ENCODE measurements around the gene FAF1.

The FAF1 gene

DNA sequence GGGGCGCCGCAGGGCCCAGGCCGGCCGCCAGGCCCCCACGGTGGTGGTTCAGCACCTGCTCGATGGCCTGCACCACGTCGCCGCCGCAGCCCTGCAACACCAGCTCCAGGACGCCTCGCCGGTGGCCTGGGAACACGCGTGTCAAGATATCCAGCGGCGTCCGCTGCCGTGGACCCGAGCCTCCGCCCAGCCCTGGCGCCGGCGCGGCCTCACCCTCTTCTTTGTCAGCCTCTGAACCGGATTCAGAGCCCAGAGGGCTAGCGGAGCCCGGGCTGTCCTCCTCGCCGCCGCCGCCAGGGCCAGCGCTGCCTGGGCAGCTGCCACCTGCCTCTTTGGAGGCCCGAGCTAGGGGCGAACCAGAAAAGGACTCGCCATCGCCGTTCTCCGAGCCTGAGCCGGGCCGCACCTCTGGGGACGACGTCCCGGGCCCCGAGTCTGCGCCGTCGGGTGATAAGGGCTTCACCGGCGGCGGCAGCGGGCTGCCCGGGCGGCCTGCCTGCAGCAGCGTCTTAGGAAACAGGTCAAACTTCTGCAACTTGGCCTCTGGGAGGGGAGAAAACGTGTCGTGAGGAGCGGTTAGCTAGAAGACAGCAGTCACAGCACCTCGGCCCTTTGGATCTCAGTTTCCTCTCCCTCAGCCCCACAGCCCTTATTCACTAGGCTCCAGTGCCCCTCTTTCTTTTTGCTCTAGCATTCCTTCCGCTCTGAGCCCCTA is 540.7 kb downstream of the FAF1 start:
- Mint-ChIP-seq H3K27me3 (peaks cover 85% of the 10 kb centered on the region), H3K4me3 (no peak overlapping the region), H3K27ac (no peak overlapping the region), H3K9me3 (no peaks in the 10 kb centered on the region), H3K36me3 (ENCODE audit: low read depth) (no peaks in the 10 kb centered on the region), H3K4me1 (ENCODE audit: low read depth) (peaks cover 56% of the 10 kb centered on the region)
- peak; percentile 38 for DNase-seq

DNA sequence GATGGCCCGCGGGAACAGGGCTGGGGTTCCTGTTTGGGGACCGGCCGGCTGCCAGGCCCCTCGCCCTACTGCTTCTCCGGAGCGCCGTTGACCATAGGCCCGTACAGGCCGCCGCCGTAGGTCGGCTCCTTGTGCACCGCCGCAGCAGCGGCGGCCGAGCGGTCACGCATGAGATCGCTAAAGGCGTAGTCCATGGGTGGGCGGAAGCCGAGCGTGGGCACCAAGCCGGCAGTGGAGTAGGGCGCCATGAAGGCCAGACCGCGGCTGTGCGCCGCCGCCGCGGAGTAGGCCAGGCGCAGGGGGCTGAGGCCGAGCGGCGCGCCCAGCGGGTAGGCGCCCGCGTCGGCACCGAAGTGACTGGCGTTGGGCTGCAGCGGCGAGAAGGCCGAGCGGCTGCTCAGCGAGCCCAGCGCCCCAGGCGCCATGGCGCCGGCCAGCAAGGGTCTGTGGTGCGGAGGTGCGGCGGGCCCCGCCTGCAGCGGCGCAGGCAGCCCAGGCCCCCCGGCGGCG is 541.4 kb downstream of the FAF1 start:
- DNase-seq: peak; percentile 34
- Mint-ChIP-seq H3K9me3 (no peaks in the 10 kb centered on the region), H3K27ac (peak overlapping the region; percentile 47), H3K4me3 (no peak overlapping the region), H3K36me3 (ENCODE audit: low read depth) (no peaks in the 10 kb centered on the region), H3K4me1 (ENCODE audit: low read depth) (peaks cover 49% of the 10 kb centered on the region), H3K27me3 (peaks cover 85% of the 10 kb centered on the region)

- H3K36me3 Mint-ChIP-seq (ENCODE audit: low read depth): no peaks in the 10 kb centered on the region
- peaks cover 44% of the 10 kb centered on the region for H3K4me1 Mint-ChIP-seq (ENCODE audit: low read depth)
- H3K4me3 Mint-ChIP-seq: no peak overlapping the region
- H3K27ac Mint-ChIP-seq: peak overlapping the region; percentile 40
- no peak for DNase-seq
- H3K9me3 Mint-ChIP-seq: peaks cover under 1% of the 10 kb centered on the region
- peaks cover 83% of the 10 kb centered on the region for H3K27me3 Mint-ChIP-seq
Measured at GRCh38 chr1:50417946-50418599, 542.0 kb downstream of the FAF1 start.

- Mint-ChIP-seq H3K27ac (peak overlapping the region; percentile 33), H3K9me3 (peaks cover 3% of the 10 kb centered on the region), H3K4me3 (peak overlapping the region; percentile 15), H3K36me3 (ENCODE audit: low read depth) (no peaks in the 10 kb centered on the region), H3K4me1 (ENCODE audit: low read depth) (peaks cover 40% of the 10 kb centered on the region), H3K27me3 (peaks cover 82% of the 10 kb centered on the region)
- no peak for DNase-seq
Measured at GRCh38 chr1:50417507-50417906, 542.6 kb downstream of the FAF1 start.

DNA sequence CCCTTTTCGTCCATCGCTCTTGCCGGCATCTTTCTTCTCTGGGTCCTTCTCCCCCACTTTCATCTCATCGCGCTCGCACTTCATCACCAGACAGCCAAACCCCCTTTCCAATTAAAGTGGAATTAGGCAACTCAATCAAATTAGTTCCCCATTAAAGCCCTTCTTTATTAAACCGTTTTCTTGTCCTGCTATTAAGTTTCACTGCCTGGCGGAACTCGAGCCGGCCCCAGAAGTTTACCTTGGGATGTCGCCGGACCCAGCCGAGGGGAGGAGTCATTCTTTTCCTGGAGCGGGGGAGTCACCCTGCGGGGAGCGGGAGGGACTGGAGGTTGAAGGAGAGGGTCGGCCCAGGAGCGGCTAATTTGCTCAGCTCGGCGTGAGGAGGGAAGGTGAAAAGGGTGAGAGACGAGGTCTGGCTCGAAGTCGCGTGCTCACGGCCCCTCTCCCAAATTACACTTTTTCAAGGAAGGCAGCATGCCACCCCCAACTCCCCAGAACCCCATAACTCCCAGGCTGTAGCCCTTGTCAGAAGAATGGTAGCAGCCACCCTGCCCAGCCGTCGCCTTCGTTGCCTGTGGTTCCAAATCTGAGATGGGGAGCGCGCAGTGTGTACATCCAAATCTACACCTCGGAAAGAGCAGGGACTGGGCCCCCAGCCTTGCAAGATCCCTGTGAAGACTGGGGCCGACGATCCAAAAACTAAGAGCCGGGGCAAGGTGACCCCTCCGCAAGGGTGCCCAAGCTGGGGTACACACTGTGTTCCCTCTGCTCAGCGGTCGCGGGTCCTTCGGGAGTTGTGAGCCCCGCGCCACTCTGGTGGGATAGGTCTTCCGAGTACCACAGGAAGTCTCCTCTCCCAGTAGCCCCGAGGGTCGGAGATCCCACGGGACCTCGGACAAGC is 543.3 kb downstream of the FAF1 start:
- Mint-ChIP-seq H3K36me3 (ENCODE audit: low read depth) (no peaks in the 10 kb centered on the region), H3K27me3 (peaks cover 79% of the 10 kb centered on the region), H3K4me1 (ENCODE audit: low read depth) (peaks cover 33% of the 10 kb centered on the region), H3K4me3 (peak overlapping the region; percentile 29), H3K9me3 (peaks cover 3% of the 10 kb centered on the region), H3K27ac (peak overlapping the region; percentile 55)
- no peak for DNase-seq

GRCh38 chr1:50416150-50416527 is 543.9 kb downstream of the FAF1 start:
- Mint-ChIP-seq H3K27ac (no peak overlapping the region), H3K27me3 (peaks cover 74% of the 10 kb centered on the region), H3K4me1 (ENCODE audit: low read depth) (peaks cover 29% of the 10 kb centered on the region), H3K4me3 (no peak overlapping the region), H3K36me3 (ENCODE audit: low read depth) (no peaks in the 10 kb centered on the region), H3K9me3 (peaks cover 3% of the 10 kb centered on the region)
- no peak for DNase-seq

DNA sequence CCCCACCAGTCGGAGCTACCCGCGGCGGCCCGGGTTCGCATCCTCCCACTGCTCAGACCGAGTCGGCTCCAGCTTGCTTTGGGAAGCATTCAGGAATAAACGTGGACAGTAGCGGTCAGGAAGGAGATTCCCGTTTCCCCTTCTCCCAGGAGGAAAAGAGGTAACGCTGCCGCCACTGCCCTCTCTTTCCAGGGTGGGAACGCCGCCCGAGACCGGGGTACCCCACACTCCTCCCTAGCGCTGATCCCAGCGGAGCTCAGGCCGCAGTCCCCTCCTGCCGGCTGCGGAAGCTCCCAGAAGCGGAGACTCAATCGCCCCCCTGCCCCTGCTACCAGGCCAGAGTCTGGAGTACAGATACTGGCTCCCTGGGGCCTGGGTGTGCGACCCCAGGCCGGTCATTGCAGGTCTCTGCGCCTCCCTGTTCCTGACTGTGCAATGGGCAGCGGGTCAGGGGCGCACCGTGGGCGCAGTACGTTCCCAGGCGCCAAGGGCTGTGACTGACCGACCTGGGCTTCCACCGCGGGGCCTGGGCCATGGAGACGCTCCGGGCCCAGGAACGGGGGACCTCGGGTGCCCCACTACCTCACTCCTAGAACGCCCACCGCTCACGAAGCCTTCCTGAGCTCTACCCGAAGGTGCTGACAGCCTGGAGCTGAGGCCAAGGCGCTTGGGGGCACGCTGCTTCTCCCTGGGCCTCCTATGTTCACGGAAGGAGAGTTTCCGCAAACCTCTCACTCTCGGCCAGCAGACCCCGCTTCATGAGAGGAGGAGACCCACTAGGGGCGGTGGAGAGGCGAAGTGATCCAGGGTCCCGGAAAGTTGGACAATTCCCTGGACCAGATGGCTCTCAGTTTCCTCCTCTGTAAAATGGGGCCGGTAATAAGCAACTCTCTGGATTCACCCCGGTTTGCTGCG is 544.6 kb downstream of the FAF1 start:
- H3K4me1 Mint-ChIP-seq (ENCODE audit: low read depth): peaks cover 28% of the 10 kb centered on the region
- DNase-seq: no peak
- H3K4me3 Mint-ChIP-seq: no peak overlapping the region
- peaks cover 76% of the 10 kb centered on the region for H3K27me3 Mint-ChIP-seq
- no peaks in the 10 kb centered on the region for H3K36me3 Mint-ChIP-seq (ENCODE audit: low read depth)
- H3K27ac Mint-ChIP-seq: no peak overlapping the region
- peaks cover 3% of the 10 kb centered on the region for H3K9me3 Mint-ChIP-seq

- H3K27ac Mint-ChIP-seq: no peak overlapping the region
- peaks cover 21% of the 10 kb centered on the region for H3K4me1 Mint-ChIP-seq (ENCODE audit: low read depth)
- no peaks in the 10 kb centered on the region for H3K36me3 Mint-ChIP-seq (ENCODE audit: low read depth)
- no peak overlapping the region for H3K4me3 Mint-ChIP-seq
- H3K27me3 Mint-ChIP-seq: peaks cover 76% of the 10 kb centered on the region
- no peak for DNase-seq
- H3K9me3 Mint-ChIP-seq: peaks cover 3% of the 10 kb centered on the region
Measured at GRCh38 chr1:50414853-50415234, 545.2 kb downstream of the FAF1 start.

DNA sequence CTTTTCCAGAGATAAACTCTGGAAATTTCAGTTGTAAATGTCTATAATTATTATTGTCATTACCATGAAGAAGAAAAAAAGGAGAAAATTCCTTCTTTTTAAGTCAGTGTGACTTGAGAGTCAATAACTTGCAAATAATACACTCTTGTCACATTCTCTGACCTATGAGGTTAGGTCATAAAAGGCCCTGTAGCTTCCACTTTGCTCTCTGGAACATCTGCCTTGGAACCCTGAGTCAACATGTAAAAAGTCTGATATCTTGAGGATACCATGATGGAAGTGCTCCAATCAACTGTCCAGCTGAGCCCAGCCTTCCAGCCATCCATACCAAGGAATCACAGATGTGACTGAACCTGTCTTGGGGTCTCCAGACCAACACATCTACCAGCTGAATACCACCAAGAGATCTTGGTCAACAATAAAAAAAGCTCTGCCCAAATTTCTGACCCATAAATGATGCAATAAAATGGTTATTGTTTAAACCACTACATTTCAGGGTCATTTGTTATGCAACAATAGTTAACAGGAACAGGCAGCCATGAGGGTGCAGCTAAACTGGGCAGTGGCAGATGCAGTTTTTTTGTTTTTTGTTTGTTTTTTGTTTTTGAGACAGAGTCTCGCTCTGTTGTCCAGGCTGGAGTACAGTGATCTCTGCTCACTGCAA is 547.1 kb downstream of the FAF1 start:
- no peaks in the 10 kb centered on the region for H3K36me3 Mint-ChIP-seq (ENCODE audit: low read depth)
- peaks cover 70% of the 10 kb centered on the region for H3K27me3 Mint-ChIP-seq
- H3K9me3 Mint-ChIP-seq: peaks cover 3% of the 10 kb centered on the region
- H3K27ac Mint-ChIP-seq: no peak overlapping the region
- H3K4me3 Mint-ChIP-seq: no peak overlapping the region
- peaks cover 13% of the 10 kb centered on the region for H3K4me1 Mint-ChIP-seq (ENCODE audit: low read depth)
- DNase-seq: no peak

GRCh38 chr1:50405814-50406213 is 554.3 kb downstream of the FAF1 start:
- H3K27me3 Mint-ChIP-seq: peaks cover 60% of the 10 kb centered on the region
- no peaks in the 10 kb centered on the region for H3K36me3 Mint-ChIP-seq (ENCODE audit: low read depth)

GRCh38 chr1:50393522-50394120 is 566.4 kb downstream of the FAF1 start:
- no peaks in the 10 kb centered on the region for H3K36me3 Mint-ChIP-seq (ENCODE audit: low read depth)
- H3K27ac Mint-ChIP-seq: no peak overlapping the region
- no peaks in the 10 kb centered on the region for H3K4me1 Mint-ChIP-seq (ENCODE audit: low read depth)
- peaks cover 57% of the 10 kb centered on the region for H3K27me3 Mint-ChIP-seq
- no peak overlapping the region for H3K4me3 Mint-ChIP-seq
- peaks cover 5% of the 10 kb centered on the region for H3K9me3 Mint-ChIP-seq
- no peak for DNase-seq

More at GRCh38 chr1:50405814-50406213, 554.3 kb downstream of the FAF1 start:
- Mint-ChIP-seq H3K9me3 (no peaks in the 10 kb centered on the region), H3K4me3 (no peak overlapping the region), H3K4me1 (ENCODE audit: low read depth) (no peaks in the 10 kb centered on the region), H3K27ac (no peak overlapping the region)
- no peak for DNase-seq

Measured in activated T-cell treated with anti-CD3 and anti-CD28 coated beads, Interleukin-2, amount 50 U/mL, for 24 hours (primary cell).